CD4-positive, alpha-beta T cell (primary cell): ENCODE results near the gene CCDC102A. TPM values are rescaled to one million over a fixed set of nuclear protein-coding genes. Genes with fewer than 3 reads are reported as not detected.
"Not testable (repeated sequence)": the region's sequence is repeated elsewhere in the genome, so short reads cannot be mapped to it uniquely, and the experiment has no call there.

Source experiments
- ATAC-seq: fragments of 200-7000 bp; cut with Tn5 transposase; one replicate; pipeline ENCODE4 v1.10.0; 2022; ENCODE audit warnings: mild to moderate bottlenecking; ENCODE audit not compliant: poor library complexity
- CTCF ChIA-PET: fragments of 350-600 bp; sonication (Branson Sonifier 250); formaldehyde crosslinking; loops from one replicate; lab custom pipeline; 2021; ENCODE audit warnings: antibody characterized with exemption, inconsistent platforms; lab: Charles Lee
- POLR2A ChIA-PET: fragments of 350-600 bp; sonication (Branson Sonifier 250); formaldehyde crosslinking; loops from one replicate; lab custom pipeline; 2021; ENCODE audit warnings: antibody characterized with exemption, inconsistent platforms; lab: Charles Lee
- DNase-seq, 14 experiments: peaks; one replicate each; pipeline ENCODE4 v3.0.0-alpha.2; 2013 to 2020; ENCODE audit warnings: mixed read lengths in 2 of 14
- H3K27ac ChIP-seq, 2 donors: one replicate each; pipeline versions ENCODE4 v1.5.1 to v1.7.0; 2013; ENCODE audit warnings: low read length in 2 of 2, low read depth in 1 of 2, mild to moderate bottlenecking in 1 of 2
- H3K27me3 ChIP-seq, 2 experiments: 1 replicate in 1 of 2; 2 replicates in 1 of 2; pipeline versions ENCODE4 v1.6.1 to v1.7.0; 2013; ENCODE audit warnings: low read length in 2 of 2, control low read depth in 1 of 2, mild to moderate bottlenecking in 1 of 2, moderate library complexity in 1 of 2; ENCODE audit not compliant: insufficient read depth in 2 of 2, control insufficient read depth in 1 of 2
- H3K36me3 ChIP-seq: one replicate; pipeline ENCODE4 v1.6.1; 2013; ENCODE audit warnings: low read length, control low read depth; ENCODE audit not compliant: insufficient read depth
- H3K4me1 ChIP-seq: one replicate; pipeline ENCODE4 v1.6.1; 2013; ENCODE audit warnings: low read length, control low read depth; ENCODE audit not compliant: insufficient read depth
- H3K4me3 ChIP-seq: one replicate; pipeline ENCODE4 v1.5.1; 2013; ENCODE audit warnings: mild to moderate bottlenecking, low read length, moderate library complexity
- H3K9me3 ChIP-seq, 2 experiments: 1 replicate in 1 of 2; 2 replicates in 1 of 2; pipeline versions ENCODE4 v1.6.1 to v1.7.0; 2013; ENCODE audit warnings: low read length in 2 of 2, mild to moderate bottlenecking in 2 of 2, control low read depth in 1 of 2, moderate library complexity in 1 of 2; ENCODE audit not compliant: control insufficient read depth in 1 of 2, insufficient read depth in 1 of 2
- H3K27ac Mint-ChIP-seq: one replicate; pipeline ENCODE4 v1.8.0; 2020; ENCODE audit warnings: mixed read lengths
- H3K27me3 Mint-ChIP-seq: one replicate; pipeline ENCODE4 v1.8.0; 2021; ENCODE audit warnings: mixed read lengths
- H3K36me3 Mint-ChIP-seq: one replicate; pipeline ENCODE4 v1.8.0; 2021; ENCODE audit warnings: low read depth, mixed read lengths
- H3K4me1 Mint-ChIP-seq: one replicate; pipeline ENCODE4 v1.8.0; 2021; ENCODE audit warnings: low read depth, mixed read lengths
- H3K4me3 Mint-ChIP-seq: one replicate; pipeline ENCODE4 v1.8.0; 2020; ENCODE audit warnings: mild to moderate bottlenecking, mixed read lengths
- H3K9me3 Mint-ChIP-seq: one replicate; pipeline ENCODE4 v1.8.0; 2020; ENCODE audit warnings: mixed read lengths
- intact Hi-C, 2 experiments: fragments of 100-400 bp; cut with DNase I in 1 of 2; cut with micrococcal nuclease in 1 of 2; formaldehyde crosslinking; loops; one replicate each; pipeline versions ENCODE4 v1.15.1 to v1.9.0; 2023 to 2025; cut with DNase I, micrococcal nuclease
- total RNA-seq, 174 experiments: library from RNA in 2 of 174; stranded (reverse) in 2 of 174; gene quantifications; one replicate each; pipeline ENCODE4 v1.2.3 and lab custom pipeline; 2021 to 2026
- TF ChIP-seq, protein P1 (sequence below): fragments of 200-600 bp; IDR thresholded peaks from one replicate; pipeline ENCODE4 v1.8.0; 2022; ENCODE audit warnings: antibody characterized with exemption, mild to moderate bottlenecking

CCDC102A gene
- total RNA-seq, 2 experiments from 2014 or later, result 2.0 TPM

DNA sequence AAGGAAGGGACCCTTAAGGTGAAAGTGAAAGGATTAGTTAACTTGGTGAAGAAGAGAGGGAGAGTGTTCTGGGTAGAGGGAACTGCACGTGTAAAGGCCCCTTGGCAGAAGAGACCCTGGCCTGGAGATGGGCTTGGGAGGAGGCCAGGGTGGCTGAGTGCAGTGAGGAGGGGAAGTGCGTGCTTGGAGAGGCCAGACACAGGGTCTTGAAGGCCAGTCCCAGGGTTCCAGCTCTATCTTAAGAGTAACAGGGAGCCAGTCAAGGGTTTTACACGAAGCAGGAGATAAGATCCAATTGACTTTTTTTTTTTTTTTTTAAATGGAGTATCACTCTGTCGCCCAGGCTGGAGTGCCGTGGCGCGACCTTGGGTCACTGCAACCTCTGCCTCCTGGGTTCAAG lies 34.9 kb downstream of the CCDC102A start:
- POLR2A ChIA-PET, result interaction anchor here (0.7 to 1.2 kb wide), 3 partner anchors 14 to 39 kb away, joined by 3 read pairs; no protein-coding TSS in a partner anchor
- Mint-ChIP-seq H3K36me3 (no peaks in the 10 kb centered on the region), H3K27ac (no peak overlapping the region), H3K4me3 (no peak overlapping the region), H3K27me3 (no peaks in the 10 kb centered on the region), H3K9me3 (no peaks in the 10 kb centered on the region), H3K4me1 (peaks cover 10% of the 10 kb centered on the region)
- no peak for ATAC-seq
- H3K36me3 ChIP-seq, result no peaks in the 10 kb centered on the region
- H3K4me3 ChIP-seq, result no peak overlapping the region
- TF ChIP-seq, protein P1, sequence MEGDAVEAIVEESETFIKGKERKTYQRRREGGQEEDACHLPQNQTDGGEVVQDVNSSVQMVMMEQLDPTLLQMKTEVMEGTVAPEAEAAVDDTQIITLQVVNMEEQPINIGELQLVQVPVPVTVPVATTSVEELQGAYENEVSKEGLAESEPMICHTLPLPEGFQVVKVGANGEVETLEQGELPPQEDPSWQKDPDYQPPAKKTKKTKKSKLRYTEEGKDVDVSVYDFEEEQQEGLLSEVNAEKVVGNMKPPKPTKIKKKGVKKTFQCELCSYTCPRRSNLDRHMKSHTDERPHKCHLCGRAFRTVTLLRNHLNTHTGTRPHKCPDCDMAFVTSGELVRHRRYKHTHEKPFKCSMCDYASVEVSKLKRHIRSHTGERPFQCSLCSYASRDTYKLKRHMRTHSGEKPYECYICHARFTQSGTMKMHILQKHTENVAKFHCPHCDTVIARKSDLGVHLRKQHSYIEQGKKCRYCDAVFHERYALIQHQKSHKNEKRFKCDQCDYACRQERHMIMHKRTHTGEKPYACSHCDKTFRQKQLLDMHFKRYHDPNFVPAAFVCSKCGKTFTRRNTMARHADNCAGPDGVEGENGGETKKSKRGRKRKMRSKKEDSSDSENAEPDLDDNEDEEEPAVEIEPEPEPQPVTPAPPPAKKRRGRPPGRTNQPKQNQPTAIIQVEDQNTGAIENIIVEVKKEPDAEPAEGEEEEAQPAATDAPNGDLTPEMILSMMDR, result no peak
- H3K27me3 ChIP-seq, result no peaks in the 10 kb centered on the region
- DNase-seq, result no peak
- intact Hi-C loops, result no loop called here
- H3K9me3 ChIP-seq, result no peaks in the 10 kb centered on the region
- no peak overlapping the region for H3K27ac ChIP-seq
- peaks cover 21% of the 10 kb centered on the region for H3K4me1 ChIP-seq
- CTCF ChIA-PET, result interaction anchor here (1.3 kb wide), 1 partner anchor 18 kb away, joined by 4 read pairs; no protein-coding TSS in a partner anchor

DNA sequence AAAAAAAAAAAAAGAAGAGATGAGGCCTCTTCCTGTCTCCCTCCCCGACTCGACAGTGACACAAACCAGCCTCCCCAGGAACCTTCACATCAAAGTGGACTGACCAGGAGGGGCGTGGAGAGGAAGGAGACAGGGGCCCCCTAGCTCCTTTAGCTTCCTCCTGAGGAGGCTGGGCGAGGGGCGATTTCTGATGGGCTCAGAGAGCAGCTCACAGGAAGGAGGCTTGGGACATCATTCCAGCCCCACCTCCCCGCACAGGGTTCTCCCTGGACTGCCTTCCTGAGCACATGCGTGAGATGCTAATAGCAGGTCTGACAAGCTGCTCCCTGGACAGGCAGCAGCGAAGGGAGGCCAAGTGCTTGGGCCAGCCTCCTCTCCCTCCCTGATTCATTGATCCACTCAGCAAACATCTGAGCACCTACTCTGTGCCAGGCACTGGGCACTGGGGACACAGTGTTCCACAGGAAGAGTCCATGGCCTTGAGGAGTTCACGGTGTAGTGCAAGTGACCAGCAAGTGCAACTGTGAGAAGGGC lies 35.7 kb downstream of the CCDC102A start:
- no peaks in the 10 kb centered on the region for H3K36me3 ChIP-seq
- no peak overlapping the region for H3K4me3 ChIP-seq
- H3K4me3 Mint-ChIP-seq, result no peak overlapping the region
- no peaks in the 10 kb centered on the region for H3K9me3 Mint-ChIP-seq
- POLR2A ChIA-PET, result interaction anchor here (0.8 to 1.2 kb wide), 2 partner anchors 13 to 15 kb away, joined by 3 read pairs; no protein-coding TSS in a partner anchor
- DNase-seq, result peak in 3 of 14 experiments; percentile 14 to 19 (median 18)
- H3K27me3 ChIP-seq, result no peaks in the 10 kb centered on the region
- peaks cover 21% of the 10 kb centered on the region for H3K4me1 ChIP-seq
- H3K4me1 Mint-ChIP-seq, result peaks cover 10% of the 10 kb centered on the region
- no peak overlapping the region for H3K27ac Mint-ChIP-seq
- H3K36me3 Mint-ChIP-seq, result no peaks in the 10 kb centered on the region
- no peaks in the 10 kb centered on the region for H3K27me3 Mint-ChIP-seq
- no peaks in the 10 kb centered on the region for H3K9me3 ChIP-seq
- ATAC-seq, result peak; percentile 14
- TF ChIP-seq, protein P1, result no peak
- H3K27ac ChIP-seq, result no peak overlapping the region
- CTCF ChIA-PET, result interaction anchor here (0.7 to 1.5 kb wide), 2 partner anchors 19 to 203 kb away, joined by 5 read pairs; no protein-coding TSS in a partner anchor
- intact Hi-C loops, result no loop called here

DNA sequence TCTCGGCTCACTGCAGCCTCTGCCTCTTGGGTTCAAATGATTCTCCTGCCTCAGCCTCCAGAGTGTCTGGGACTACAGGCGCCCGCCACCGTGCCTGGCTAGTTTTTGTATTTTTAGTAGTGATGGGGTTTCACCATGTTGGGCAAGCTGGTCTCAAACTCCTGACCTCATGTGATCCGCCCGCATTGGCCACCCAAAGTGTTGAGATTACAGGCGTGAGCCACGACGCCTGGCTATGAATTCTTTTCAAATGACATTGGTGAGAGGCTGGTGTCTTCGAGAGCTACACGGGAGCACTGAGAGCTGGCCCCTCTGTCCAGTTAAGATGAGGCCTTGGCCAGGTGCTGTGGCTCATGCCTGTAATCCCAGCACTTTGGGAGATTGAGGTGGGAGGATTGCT lies 36.4 kb downstream of the CCDC102A start:
- ATAC-seq, H3K27ac ChIP-seq, POLR2A ChIA-PET, H3K9me3 ChIP-seq, H3K4me3 ChIP-seq, H3K27me3 ChIP-seq, H3K36me3 ChIP-seq, H3K4me3 Mint-ChIP-seq, H3K9me3 Mint-ChIP-seq, H3K27ac Mint-ChIP-seq, H3K27me3 Mint-ChIP-seq, intact Hi-C loops, H3K36me3 Mint-ChIP-seq, DNase-seq: not testable (repeated sequence)
- CTCF ChIA-PET, result interaction anchor here (1.5 kb wide), 1 partner anchor 20 kb away, joined by 5 read pairs; no protein-coding TSS in a partner anchor
- H3K4me1 Mint-ChIP-seq, result peaks cover 10% of the 10 kb centered on the region
- H3K4me1 ChIP-seq, result peaks cover 21% of the 10 kb centered on the region

DNA sequence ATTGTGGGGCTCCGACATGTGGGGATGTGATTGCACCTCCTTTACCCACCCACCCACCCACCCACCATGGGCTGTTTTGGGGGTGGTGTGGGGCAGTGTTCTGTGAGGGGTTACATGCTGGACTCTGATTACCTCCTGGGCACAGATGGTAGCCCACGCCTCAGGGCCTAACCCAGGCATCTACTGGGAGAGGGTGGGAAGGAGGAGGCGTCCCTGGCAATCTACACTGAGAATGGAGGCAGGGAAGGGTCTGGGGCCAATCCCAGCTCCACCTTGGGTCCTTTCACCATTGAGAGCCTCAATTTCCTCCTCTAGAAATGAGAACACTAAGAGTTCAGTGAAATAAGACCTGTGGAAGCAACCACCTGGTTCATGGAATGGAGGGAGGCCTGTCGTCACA lies 38.3 kb downstream of the CCDC102A start:
- intact Hi-C loops, result no loop called here
- no peaks in the 10 kb centered on the region for H3K27me3 ChIP-seq
- H3K4me1 Mint-ChIP-seq, result peaks cover 10% of the 10 kb centered on the region
- DNase-seq (no peak), ATAC-seq (no peak)
- H3K4me3 Mint-ChIP-seq, result no peak overlapping the region
- no peaks in the 10 kb centered on the region for H3K36me3 Mint-ChIP-seq
- H3K27ac Mint-ChIP-seq, result no peak overlapping the region
- no peak overlapping the region for H3K27ac ChIP-seq
- CTCF ChIA-PET, result no interaction called here
- TF ChIP-seq, protein P1, result no peak
- no peaks in the 10 kb centered on the region for H3K36me3 ChIP-seq
- no peaks in the 10 kb centered on the region for H3K27me3 Mint-ChIP-seq
- H3K9me3 ChIP-seq, result no peaks in the 10 kb centered on the region
- no peaks in the 10 kb centered on the region for H3K9me3 Mint-ChIP-seq
- peaks cover 21% of the 10 kb centered on the region for H3K4me1 ChIP-seq
- H3K4me3 ChIP-seq, result no peak overlapping the region
- POLR2A ChIA-PET, result no interaction called here
